ENCODE measurements around the gene VPS26B.

Gene VPS26B

GRCh38 chr11:134266841-134267251 lies 42.4 kb downstream of the VPS26B start:
- H4K8ac ChIP-seq (ENCODE audit: low read length) = no peak overlapping the region
- H3K4ac ChIP-seq (ENCODE audit: low read depth in 1 of 2, low read length in 2 of 2) = no peak overlapping the region
- no peak overlapping the region for H3K23ac ChIP-seq (ENCODE audit: low read length in 2 of 2)
- H3K27ac ChIP-seq (ENCODE audit: low read length, poor library complexity, severe bottlenecking) = no peak overlapping the region
- H2BK15ac ChIP-seq (ENCODE audit: low read depth, poor library complexity, severe bottlenecking) = no peak overlapping the region
- H2BK12ac ChIP-seq (ENCODE audit: low read length in 2 of 2) = no peak overlapping the region
- H3K4me3 ChIP-seq (ENCODE audit: insufficient read depth in 1 of 2, low read depth in 1 of 2, low read length in 2 of 2) = no peak overlapping the region
- no peaks in the 10 kb centered on the region for H3K4me1 ChIP-seq (ENCODE audit: control insufficient read depth, insufficient read depth, low read depth, low read length)
- H2BK5ac ChIP-seq (ENCODE audit: low read depth, low read length, poor library complexity, severe bottlenecking) = no peak overlapping the region
- H2AFZ ChIP-seq (ENCODE audit: low read depth, low read length) = no peak overlapping the region
- H3K14ac ChIP-seq (ENCODE audit: low read length in 2 of 2) = no peak overlapping the region
- peaks cover 1% of the 10 kb centered on the region for H3K79me1 ChIP-seq (replicated peaks; ENCODE audit: low read length, poor library complexity, severe bottlenecking)
- H4K91ac ChIP-seq (ENCODE audit: low read length) = no peak overlapping the region
- 57% methylated on average over 3 of the region's 3 CpGs for WGBS
- no peaks in the 10 kb centered on the region for H3K9me3 ChIP-seq (ENCODE audit: control insufficient read depth, low read length)
- H3K9ac ChIP-seq (ENCODE audit: low read length) = peak overlapping the region; percentile 37
- H3K27me3 ChIP-seq (ENCODE audit: control insufficient read depth in 1 of 2, insufficient read depth in 1 of 2, low read length in 2 of 2) = peaks cover 20% of the 10 kb centered on the region in 2 experiments
- DNase-seq = peak; percentile 45
- H3K36me3 ChIP-seq (ENCODE audit: control insufficient read depth in 1 of 2, insufficient read depth in 2 of 2, low read depth in 1 of 2, low read length in 2 of 2) = peaks cover 20 to 28% of the 10 kb centered on the region in 2 experiments
- no peak overlapping the region for H3K4me2 ChIP-seq (ENCODE audit: low read length, poor library complexity, severe bottlenecking)
- H3K18ac ChIP-seq (ENCODE audit: low read depth in 1 of 2, low read length in 2 of 2) = no peak overlapping the region
- H2AK5ac ChIP-seq (ENCODE audit: low read length, severe bottlenecking) = no peak overlapping the region
- H2BK120ac ChIP-seq (ENCODE audit: low read depth, low read length) = no peak overlapping the region

- peaks cover 14 to 22% of the 10 kb centered on the region in 2 experiments for H3K36me3 ChIP-seq (ENCODE audit: control insufficient read depth in 1 of 2, insufficient read depth in 2 of 2, low read depth in 1 of 2, low read length in 2 of 2)
- peaks cover 26% of the 10 kb centered on the region in 2 experiments for H3K27me3 ChIP-seq (ENCODE audit: control insufficient read depth in 1 of 2, insufficient read depth in 1 of 2, low read length in 2 of 2)
- no peak overlapping the region for H4K8ac ChIP-seq (ENCODE audit: low read length)
- no peak overlapping the region for H2BK5ac ChIP-seq (ENCODE audit: low read depth, low read length, poor library complexity, severe bottlenecking)
- H3K14ac ChIP-seq (ENCODE audit: low read length in 2 of 2) = no peak overlapping the region
- no peak for DNase-seq
- H2BK15ac ChIP-seq (ENCODE audit: low read depth, poor library complexity, severe bottlenecking) = no peak overlapping the region
- no peaks in the 10 kb centered on the region for H3K9me3 ChIP-seq (ENCODE audit: control insufficient read depth, low read length)
- WGBS = 73% methylated on average over 5 of the region's 5 CpGs
- no peak overlapping the region for H3K4ac ChIP-seq (ENCODE audit: low read depth in 1 of 2, low read length in 2 of 2)
- no peak overlapping the region for H3K4me2 ChIP-seq (ENCODE audit: low read length, poor library complexity, severe bottlenecking)
- no peak overlapping the region for H3K9ac ChIP-seq (ENCODE audit: low read length)
- no peaks in the 10 kb centered on the region for H3K4me1 ChIP-seq (ENCODE audit: control insufficient read depth, insufficient read depth, low read depth, low read length)
- H2BK120ac ChIP-seq (ENCODE audit: low read depth, low read length) = no peak overlapping the region
- no peak overlapping the region for H4K91ac ChIP-seq (ENCODE audit: low read length)
- no peak overlapping the region for H2AFZ ChIP-seq (ENCODE audit: low read depth, low read length)
- H3K18ac ChIP-seq (ENCODE audit: low read depth in 1 of 2, low read length in 2 of 2) = no peak overlapping the region
- H3K27ac ChIP-seq (ENCODE audit: low read length, poor library complexity, severe bottlenecking) = no peak overlapping the region
- no peak overlapping the region for H3K4me3 ChIP-seq (ENCODE audit: insufficient read depth in 1 of 2, low read depth in 1 of 2, low read length in 2 of 2)
- H2BK12ac ChIP-seq (ENCODE audit: low read length in 2 of 2) = no peak overlapping the region
- H3K23ac ChIP-seq (ENCODE audit: low read length in 2 of 2) = no peak overlapping the region
- H3K79me1 ChIP-seq (replicated peaks; ENCODE audit: low read length, poor library complexity, severe bottlenecking) = peaks cover 1% of the 10 kb centered on the region
- H2AK5ac ChIP-seq (ENCODE audit: low read length, severe bottlenecking) = no peak overlapping the region
Measured at GRCh38 chr11:134267461-134267860, 43.0 kb downstream of the VPS26B start.

GRCh38 chr11:134267966-134268365 lies 43.5 kb downstream of the VPS26B start:
- no peak overlapping the region for H3K4ac ChIP-seq (ENCODE audit: low read depth in 1 of 2, low read length in 2 of 2)
- DNase-seq = no peak
- no peak overlapping the region for H3K18ac ChIP-seq (ENCODE audit: low read depth in 1 of 2, low read length in 2 of 2)
- no peak overlapping the region for H2BK12ac ChIP-seq (ENCODE audit: low read length in 2 of 2)
- H3K4me3 ChIP-seq (ENCODE audit: insufficient read depth in 1 of 2, low read depth in 1 of 2, low read length in 2 of 2) = no peak overlapping the region
- H4K8ac ChIP-seq (ENCODE audit: low read length) = no peak overlapping the region
- H2AFZ ChIP-seq (ENCODE audit: low read depth, low read length) = no peak overlapping the region
- no peak overlapping the region for H2BK5ac ChIP-seq (ENCODE audit: low read depth, low read length, poor library complexity, severe bottlenecking)
- H3K14ac ChIP-seq (ENCODE audit: low read length in 2 of 2) = no peak overlapping the region
- 92% methylated on average over 11 of the region's 11 CpGs for WGBS
- no peak overlapping the region for H3K23ac ChIP-seq (ENCODE audit: low read length in 2 of 2)
- H3K9me3 ChIP-seq (ENCODE audit: control insufficient read depth, low read length) = no peaks in the 10 kb centered on the region
- no peak overlapping the region for H2BK120ac ChIP-seq (ENCODE audit: low read depth, low read length)
- H2BK15ac ChIP-seq (ENCODE audit: low read depth, poor library complexity, severe bottlenecking) = no peak overlapping the region
- peaks cover 10 to 17% of the 10 kb centered on the region in 2 experiments for H3K36me3 ChIP-seq (ENCODE audit: control insufficient read depth in 1 of 2, insufficient read depth in 2 of 2, low read depth in 1 of 2, low read length in 2 of 2)
- no peak overlapping the region for H2AK5ac ChIP-seq (ENCODE audit: low read length, severe bottlenecking)
- H3K79me1 ChIP-seq (replicated peaks; ENCODE audit: low read length, poor library complexity, severe bottlenecking) = peaks cover 1% of the 10 kb centered on the region
- H3K27ac ChIP-seq (ENCODE audit: low read length, poor library complexity, severe bottlenecking) = no peak overlapping the region
- no peak overlapping the region for H3K9ac ChIP-seq (ENCODE audit: low read length)
- peaks cover 31% of the 10 kb centered on the region in 2 experiments for H3K27me3 ChIP-seq (ENCODE audit: control insufficient read depth in 1 of 2, insufficient read depth in 1 of 2, low read length in 2 of 2)
- H3K4me1 ChIP-seq (ENCODE audit: control insufficient read depth, insufficient read depth, low read depth, low read length) = no peaks in the 10 kb centered on the region
- H3K4me2 ChIP-seq (ENCODE audit: low read length, poor library complexity, severe bottlenecking) = no peak overlapping the region
- no peak overlapping the region for H4K91ac ChIP-seq (ENCODE audit: low read length)

GRCh38 chr11:134270250-134270714 lies 45.8 kb downstream of the VPS26B start:
- Histone ChIP-seq H4K8ac (ENCODE audit: low read length) (no peak overlapping the region), H2BK5ac (ENCODE audit: low read depth, low read length, poor library complexity, severe bottlenecking) (no peak overlapping the region), H3K4me3 (ENCODE audit: insufficient read depth in 1 of 2, low read depth in 1 of 2, low read length in 2 of 2) (no peak overlapping the region), H2AK5ac (ENCODE audit: low read length, severe bottlenecking) (no peak overlapping the region), H3K27me3 (ENCODE audit: control insufficient read depth in 1 of 2, insufficient read depth in 1 of 2, low read length in 2 of 2) (peaks cover 49 to 55% of the 10 kb centered on the region in 2 experiments), H3K18ac (ENCODE audit: low read depth in 1 of 2, low read length in 2 of 2) (no peak overlapping the region), H3K9me3 (ENCODE audit: control insufficient read depth, low read length) (no peaks in the 10 kb centered on the region), H4K91ac (ENCODE audit: low read length) (no peak overlapping the region), H2AFZ (ENCODE audit: low read depth, low read length) (no peak overlapping the region), H3K36me3 (ENCODE audit: control insufficient read depth in 1 of 2, insufficient read depth in 2 of 2, low read depth in 1 of 2, low read length in 2 of 2) (peaks cover 0 to under 1% of the 10 kb centered on the region in 2 experiments), H3K23ac (ENCODE audit: low read length in 2 of 2) (no peak overlapping the region), H3K4me1 (ENCODE audit: control insufficient read depth, insufficient read depth, low read depth, low read length) (no peaks in the 10 kb centered on the region), H3K4me2 (ENCODE audit: low read length, poor library complexity, severe bottlenecking) (no peak overlapping the region), H2BK120ac (ENCODE audit: low read depth, low read length) (no peak overlapping the region), H2BK12ac (ENCODE audit: low read length in 2 of 2) (no peak overlapping the region), H2BK15ac (ENCODE audit: low read depth, poor library complexity, severe bottlenecking) (no peak overlapping the region), H3K14ac (ENCODE audit: low read length in 2 of 2) (no peak overlapping the region), H3K9ac (ENCODE audit: low read length) (no peak overlapping the region), H3K4ac (ENCODE audit: low read depth in 1 of 2, low read length in 2 of 2) (no peak overlapping the region), H3K27ac (ENCODE audit: low read length, poor library complexity, severe bottlenecking) (no peak overlapping the region), H3K79me1 (replicated peaks; ENCODE audit: low read length, poor library complexity, severe bottlenecking) (no peaks in the 10 kb centered on the region)
- WGBS = 62% methylated on average over 5 of the region's 5 CpGs
- DNase-seq = no peak
